Panc1 (cell line): ENCODE results near the gene MTTP. TPM values are rescaled to one million over a fixed set of nuclear protein-coding genes. Genes with fewer than 3 reads are reported as not detected.

Source experiments
- ATAC-seq: fragments of 200-7000 bp; cut with Tn5 transposase; 2 replicates; pipeline ENCODE4 v1.9.1; 2020; ENCODE audit warnings: mild to moderate bottlenecking, moderate library complexity
- Bru-seq: library from RNA; stranded (reverse); fragments of 400-500 nt; gene quantifications from one replicate; lab custom pipeline; 2021; lab: Mats Ljungman, UMichigan
- BruChase-seq, 2 experiments: library from RNA; stranded (reverse); fragments of 400-500 nt; gene quantifications; one replicate each; lab custom pipeline; 2021; lab: Mats Ljungman, UMichigan
- BruUV-seq: library from RNA; stranded (reverse); fragments of 400-500 nt; replicated peaks from 2 replicates; lab custom pipeline; 2021; lab: Mats Ljungman, UMichigan
- CTCF ChIA-PET: fragments of 300-600 bp; sonication (Branson Sonifier 250); formaldehyde crosslinking; loops from one replicate; lab custom pipeline; 2022; ENCODE audit warnings: antibody characterized with exemption; lab: Charles Lee
- POLR2A ChIA-PET: fragments of 300-600 bp; sonication (Branson Sonifier 250); formaldehyde crosslinking; loops from one replicate; lab custom pipeline; 2022; ENCODE audit warnings: antibody characterized with exemption; lab: Charles Lee
- DNase-seq: peaks from one replicate; pipeline ENCODE4 v3.0.0-alpha.2; 2010; ENCODE audit warnings: low read depth, low spot score
- H3K27ac ChIP-seq: 2 replicates; pipeline ENCODE4 v1.5.1; 2011; ENCODE audit warnings: mild to moderate bottlenecking, low read length, inconsistent platforms
- H3K27me3 ChIP-seq: fragments of 200-500 bp; sonication (Bioruptor generic); 2 replicates; pipeline ENCODE4 v1.6.0; 2014; ENCODE audit warnings: low read length, inconsistent platforms; ENCODE audit not compliant: control insufficient read depth, insufficient read depth
- H3K36me3 ChIP-seq: fragments of 200-500 bp; sonication (Bioruptor generic); 2 replicates; pipeline ENCODE4 v1.5.1; 2014; ENCODE audit warnings: inconsistent platforms, mild to moderate bottlenecking, low read length, moderate library complexity; ENCODE audit not compliant: control insufficient read depth, insufficient read depth
- H3K4me1 ChIP-seq: 2 replicates; pipeline ENCODE4 v1.5.1; 2011; ENCODE audit warnings: inconsistent platforms, mild to moderate bottlenecking, low read length, moderate library complexity; ENCODE audit not compliant: control insufficient read depth, insufficient read depth
- H3K4me3 ChIP-seq, 2 experiments: 2 replicates each; pipeline ENCODE4 v1.5.1; 2011 to 2012; ENCODE audit warnings: low read depth in 2 of 2, low read length in 2 of 2, mild to moderate bottlenecking in 2 of 2, inconsistent platforms in 1 of 2, moderate library complexity in 1 of 2
- H3K9me3 ChIP-seq: fragments of 200-500 bp; sonication (Bioruptor generic); 2 replicates; pipeline ENCODE4 v1.5.1; 2014; ENCODE audit warnings: low read depth, mild to moderate bottlenecking, inconsistent platforms, low read length, moderate library complexity; ENCODE audit not compliant: control insufficient read depth, insufficient read depth
- CTCF ChIP-seq: fragments of 450-650 bp; IDR thresholded peaks from 2 replicates; pipeline ENCODE4 v1.5.1; 2017; ENCODE audit warnings: mild to moderate bottlenecking
- POLR2AphosphoS5 ChIP-seq: IDR thresholded peaks from 2 replicates; pipeline ENCODE4 v1.6.1; 2012; ENCODE audit warnings: mild to moderate bottlenecking, low read depth, low read length, moderate library complexity
- REST ChIP-seq, 2 experiments: IDR thresholded peaks; 2 replicates each; pipeline ENCODE4 v1.6.1; 2011 to 2012; ENCODE audit warnings: low read depth in 2 of 2, control low read depth in 1 of 2, low read length in 1 of 2, mild to moderate bottlenecking in 1 of 2, moderate library complexity in 1 of 2; ENCODE audit not compliant: insufficient read depth in 1 of 2
- SIN3A ChIP-seq: IDR thresholded peaks from 2 replicates; pipeline ENCODE4 v1.6.1; 2012; ENCODE audit warnings: low read depth, mild to moderate bottlenecking, low read length, moderate library complexity, borderline replicate concordance; ENCODE audit not compliant: insufficient read depth
- TCF7L2 ChIP-seq: IDR thresholded peaks from 2 replicates; pipeline ENCODE4 v1.6.1; 2011; ENCODE audit warnings: mild to moderate bottlenecking, low read depth, low read length, inconsistent platforms
- in situ Hi-C: cut with HindIII; loops from 2 replicates; pipeline ENCODE4 v1.10.0; 2016; ENCODE audit warnings: low sequenced_read_pairs, low pct_unique_long_range_greater_than_20kb
- intact Hi-C: fragments of 100-400 bp; cut with micrococcal nuclease; formaldehyde crosslinking; loops from one replicate; pipeline ENCODE4 v1.10.0; 2022; ENCODE audit not compliant: unreplicated experiment
- long read RNA-seq: library from polyadenylated mRNA; unstranded; transcript quantifications from one replicate; pipeline ENCODE4 v2.0.0, GENCODE V29; 2021; ENCODE audit not compliant: unreplicated experiment
- polyA plus RNA-seq: library from polyadenylated mRNA; unstranded; fragments of >200 nt; gene quantifications from one replicate; pipeline ENCODE4 v1.2.1, GENCODE V29; 2012; ENCODE audit warnings: missing spikeins; ENCODE audit not compliant: insufficient read length
- total RNA-seq: library from RNA; stranded (reverse); gene quantifications from one replicate; pipeline ENCODE4 v1.2.1, GENCODE V29; 2021; ENCODE audit not compliant: unreplicated experiment

The MTTP gene
- 0.26 TPM for total RNA-seq
- polyA plus RNA-seq, result not detected
- Bru-seq, nascent RNA, result percentile 13 among the genes with signal in this experiment
- BruChase-seq, experiment 1, labeled RNA remaining after a 2-hour chase, result percentile 11 among the genes with signal in this experiment
- percentile 7 among the genes with signal in this experiment for BruChase-seq, experiment 2, labeled RNA remaining after a 6-hour chase
- long read RNA-seq, result 0 reads

- POLR2A ChIA-PET, result no interaction called here
- BruUV-seq, result no TSS peak
- DNase-seq, result no peak
- no peak for TF ChIP-seq REST (IDR thresholded peaks at IDR 0.05; ENCODE audit: insufficient read depth in 1 of 2, low read depth in 2 of 2, low read length in 1 of 2)
- no peak for TF ChIP-seq TCF7L2
- no peak for TF ChIP-seq CTCF
- TF ChIP-seq SIN3A, result no peak
- no peak for TF ChIP-seq POLR2AphosphoS5
- H3K9me3 ChIP-seq, result no peaks in the 10 kb centered on the region
- ATAC-seq, result no peak
- intact Hi-C loops, result no loop called here
- no peak within 1 kb of the TSS for H3K4me3 ChIP-seq
- no peaks in the 10 kb centered on the region for H3K27me3 ChIP-seq
- H3K4me1 ChIP-seq, result no peaks in the 10 kb centered on the region
- CTCF ChIA-PET, result no interaction called here
- in situ Hi-C loops, result no loop called here
- H3K36me3 ChIP-seq, result no peaks in the 10 kb centered on the region
- H3K27ac ChIP-seq, result no peak within 1 kb of the TSS
These were observed at the start of gene MTTP for GRCh38 chr4:99574530-99575324. TSS of gene MTTP (plus strand) at chr4:99574824. CDS start at chr4:99574910, 86 bp downstream.

- no peaks in the 10 kb centered on the region for H3K27me3 ChIP-seq
- no peak for DNase-seq
- H3K27ac ChIP-seq, result no peak overlapping the region
- no peaks in the 10 kb centered on the region for H3K36me3 ChIP-seq
- no peak for TF ChIP-seq REST (IDR thresholded peaks at IDR 0.05; ENCODE audit: insufficient read depth in 1 of 2, low read depth in 2 of 2, low read length in 1 of 2)
- TF ChIP-seq CTCF, result no peak
- no peak for TF ChIP-seq POLR2AphosphoS5
- TF ChIP-seq SIN3A, result no peak
- TF ChIP-seq TCF7L2, result no peak
- H3K4me3 ChIP-seq, result no peak overlapping the region
- no peaks in the 10 kb centered on the region for H3K9me3 ChIP-seq
- BruUV-seq, result no TSS peak
- in situ Hi-C loops, result no loop called here
- CTCF ChIA-PET, result no interaction called here
- intact Hi-C loops, result no loop called here
- ATAC-seq, result no peak
- POLR2A ChIA-PET, result no interaction called here
- no peaks in the 10 kb centered on the region for H3K4me1 ChIP-seq
These were observed 45.4 kb upstream of the MTTP start for GRCh38 chr4:99529228-99529627.
